Measurements from ENCODE around the gene CMSS1. TPM values are rescaled to one million over a fixed set of nuclear protein-coding genes. Genes with fewer than 3 reads are reported as not detected.
A peak's percentile ranks its signal among the peaks of the same experiment; 100 is the strongest.

CMSS1 gene
- total RNA-seq (2014; rRNA removed; shearing (Covaris generic)), result 35.7 and 37.9 TPM in 2 replicates

DNA sequence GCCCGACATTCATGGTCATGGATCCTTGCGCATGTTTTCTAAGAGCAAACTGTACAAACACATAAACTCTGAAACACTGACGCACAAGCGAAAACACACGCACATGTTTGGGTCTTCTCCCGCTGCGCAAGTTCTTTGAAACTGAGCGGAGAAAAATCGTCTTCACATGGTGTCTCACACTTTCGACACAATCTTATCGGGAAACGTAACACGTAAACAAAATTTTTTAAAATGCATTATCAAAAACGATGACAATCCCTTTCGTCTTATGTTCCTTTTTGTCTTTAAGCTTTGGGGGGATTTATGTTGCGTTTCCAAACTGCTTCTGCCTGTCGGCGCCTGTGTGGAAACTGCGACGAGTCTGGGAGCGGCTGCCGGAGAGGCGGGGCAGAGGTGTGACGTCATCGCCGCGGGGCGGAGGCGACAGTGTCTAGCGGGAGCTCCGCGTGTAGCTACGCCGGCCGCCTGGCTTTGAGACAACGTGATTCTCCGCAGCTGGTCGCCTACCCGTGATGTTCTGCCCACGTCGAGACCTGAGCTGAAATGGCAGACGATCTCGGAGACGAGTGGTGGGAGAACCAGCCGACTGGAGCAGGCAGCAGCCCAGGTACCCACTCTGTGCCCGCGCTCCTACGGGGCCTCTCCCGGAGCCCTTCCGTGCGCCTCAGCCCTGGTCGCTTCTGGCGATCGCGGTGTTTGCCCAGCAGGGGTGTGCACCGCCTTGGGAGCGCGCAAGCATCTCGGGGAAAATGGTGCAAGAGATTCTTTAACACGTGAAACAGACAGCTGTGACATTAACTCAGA, at the start of gene CMSS1:
Gene CMSS1 (plus strand): TSS at position 426 of the 804 bp plus-strand sequence.
- peak; percentile 89 for DNase-seq (ENCODE audit: low spot score)
- in situ Hi-C loops (cut with HindIII; ENCODE audit: low sequenced_read_pairs), result no loop called here

DNA sequence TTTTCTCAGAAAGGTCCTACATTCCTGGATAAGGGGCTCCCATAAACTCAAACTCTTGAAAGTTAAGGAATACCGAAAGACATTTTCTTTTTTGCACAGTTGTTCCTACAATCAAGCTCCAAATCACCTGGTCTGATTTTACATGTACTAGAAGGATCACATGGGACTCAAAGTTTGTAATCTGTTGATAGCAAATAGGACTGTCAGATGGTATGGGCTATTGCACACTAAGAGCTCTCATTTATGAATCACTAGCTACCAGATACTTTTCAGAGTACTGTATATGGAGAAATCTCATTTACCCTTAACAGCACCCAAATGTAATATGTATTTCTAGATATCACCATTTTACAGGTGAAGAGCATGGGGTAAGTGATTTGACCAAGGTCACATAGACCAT, 49.5 kb upstream of the CMSS1 start:
- no peak for DNase-seq (ENCODE audit: low spot score)
- in situ Hi-C loops (cut with HindIII; ENCODE audit: low sequenced_read_pairs), result no loop called here

GRCh38 chr3:99768808-99769501, 48.7 kb upstream of the CMSS1 start:
- in situ Hi-C loops (cut with HindIII; ENCODE audit: low sequenced_read_pairs), result no loop called here
- DNase-seq (ENCODE audit: low spot score), result no peak

- in situ Hi-C loops (cut with HindIII; ENCODE audit: low sequenced_read_pairs), result no loop called here
- DNase-seq (ENCODE audit: low spot score), result no peak
These were observed 45.5 kb upstream of the CMSS1 start for GRCh38 chr3:99772171-99772570.

- DNase-seq (ENCODE audit: low spot score), result no peak
- in situ Hi-C loops (cut with HindIII; ENCODE audit: low sequenced_read_pairs), result no loop called here
These were observed 45.0 kb upstream of the CMSS1 start for GRCh38 chr3:99772671-99773070.

- in situ Hi-C loops (cut with HindIII; ENCODE audit: low sequenced_read_pairs), result no loop called here
- no peak for DNase-seq (ENCODE audit: low spot score)
These were observed 43.2 kb upstream of the CMSS1 start for GRCh38 chr3:99774467-99774866.

- no peak for DNase-seq (ENCODE audit: low spot score)
- in situ Hi-C loops (cut with HindIII; ENCODE audit: low sequenced_read_pairs), result no loop called here
These were observed 41.0 kb upstream of the CMSS1 start for GRCh38 chr3:99776516-99777209.

DNA sequence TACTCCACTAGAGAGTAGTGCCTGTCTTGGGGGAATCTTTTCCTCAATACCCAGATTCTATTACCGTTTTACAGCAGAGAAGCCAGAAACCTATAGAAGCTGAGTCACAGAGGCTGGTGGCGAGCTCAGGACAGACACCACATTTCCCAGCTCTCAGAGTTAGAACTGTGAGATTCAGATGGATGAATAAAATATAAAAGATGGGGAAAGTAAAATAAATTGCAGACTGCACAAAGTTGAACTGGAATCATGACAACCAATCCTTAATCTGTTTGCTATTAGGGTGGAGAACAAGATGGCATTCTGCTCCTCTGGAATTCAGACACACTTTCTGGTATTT, 40.5 kb upstream of the CMSS1 start:
- no peak for DNase-seq (ENCODE audit: low spot score)
- in situ Hi-C loops (cut with HindIII; ENCODE audit: low sequenced_read_pairs), result no loop called here

GRCh38 chr3:99777708-99778107, 40.0 kb upstream of the CMSS1 start:
- in situ Hi-C loops (cut with HindIII; ENCODE audit: low sequenced_read_pairs), result no loop called here
- DNase-seq (ENCODE audit: low spot score), result no peak

- no peak for DNase-seq (ENCODE audit: low spot score)
- in situ Hi-C loops (cut with HindIII; ENCODE audit: low sequenced_read_pairs), result no loop called here
These were observed 36.9 kb upstream of the CMSS1 start for GRCh38 chr3:99780749-99781148.

GRCh38 chr3:99781761-99782160, 35.9 kb upstream of the CMSS1 start:
- in situ Hi-C loops (cut with HindIII; ENCODE audit: low sequenced_read_pairs), result no loop called here
- no peak for DNase-seq (ENCODE audit: low spot score)

GRCh38 chr3:99783011-99783573, 34.6 kb upstream of the CMSS1 start:
- no peak for DNase-seq (ENCODE audit: low spot score)
- in situ Hi-C loops (cut with HindIII; ENCODE audit: low sequenced_read_pairs), result no loop called here

DNA sequence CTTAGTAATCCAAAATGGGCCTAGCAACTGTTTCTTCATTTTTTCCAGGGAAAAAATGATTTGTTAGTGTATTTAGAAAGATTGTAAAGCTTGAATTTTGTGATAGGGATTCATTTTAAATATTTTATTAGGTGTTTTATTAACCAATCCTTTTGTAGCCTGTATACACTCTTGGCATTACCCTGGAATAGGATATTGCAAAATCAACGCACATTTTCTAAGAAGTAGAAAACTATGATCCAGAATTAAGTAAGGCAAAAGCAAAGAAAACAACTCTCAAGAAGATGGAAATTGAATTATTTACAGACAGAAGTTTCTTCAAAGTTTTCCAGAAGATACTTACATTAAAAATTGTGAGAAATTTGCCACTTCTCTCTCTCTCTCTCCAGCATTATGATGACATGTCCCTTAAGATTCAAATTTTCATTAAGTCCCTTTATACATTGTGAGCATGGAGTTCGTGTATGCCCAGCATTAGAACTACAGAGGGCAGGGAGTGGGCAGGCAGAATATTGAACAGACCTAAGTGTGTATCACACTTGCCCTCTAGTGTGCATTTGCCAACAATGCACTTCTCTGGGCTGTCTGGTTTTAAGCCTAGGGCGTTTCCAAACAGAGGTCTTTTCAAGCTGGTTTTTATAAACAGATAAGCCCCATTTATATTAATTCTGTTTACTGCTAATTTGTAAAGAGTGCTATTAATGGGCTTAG, 28.5 kb upstream of the CMSS1 start:
- in situ Hi-C loops (cut with HindIII; ENCODE audit: low sequenced_read_pairs), result no loop called here
- peak; percentile 17 for DNase-seq (ENCODE audit: low spot score)

- in situ Hi-C loops (cut with HindIII; ENCODE audit: low sequenced_read_pairs), result no loop called here
- no peak for DNase-seq (ENCODE audit: low spot score)
These were observed 23.2 kb upstream of the CMSS1 start for GRCh38 chr3:99794485-99794884.

GRCh38 chr3:99795573-99795972, 22.1 kb upstream of the CMSS1 start:
- in situ Hi-C loops (cut with HindIII; ENCODE audit: low sequenced_read_pairs), result no loop called here
- no peak for DNase-seq (ENCODE audit: low spot score)

- no peak for DNase-seq (ENCODE audit: low spot score)
These were observed 18.2 kb upstream of the CMSS1 start for GRCh38 chr3:99799422-99799821.

DNA sequence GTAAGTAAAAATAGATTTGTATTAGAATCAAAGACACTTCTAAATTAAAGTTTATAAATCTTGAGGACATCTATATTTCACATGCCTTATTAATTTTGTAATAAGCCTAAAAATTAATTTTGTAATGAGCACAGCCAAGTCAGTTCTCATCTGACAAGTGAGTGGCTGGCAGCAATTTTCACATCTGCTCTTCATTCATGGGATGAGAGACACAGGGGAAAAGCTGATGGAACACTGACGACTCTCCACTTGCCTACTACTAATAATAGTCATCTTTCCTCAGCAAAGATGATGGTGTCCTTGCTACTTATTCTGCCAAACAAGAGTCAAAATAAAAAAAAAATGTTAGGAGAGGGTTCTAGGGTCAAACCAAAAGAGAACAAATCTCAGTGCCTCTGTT, 14.4 kb upstream of the CMSS1 start:
- no peak for DNase-seq (ENCODE audit: low spot score)
- in situ Hi-C loops (cut with HindIII; ENCODE audit: low sequenced_read_pairs), result no loop called here

More at GRCh38 chr3:99799422-99799821, 18.2 kb upstream of the CMSS1 start:
- in situ Hi-C loops (cut with HindIII; ENCODE audit: low sequenced_read_pairs), result no loop called here

DNA sequence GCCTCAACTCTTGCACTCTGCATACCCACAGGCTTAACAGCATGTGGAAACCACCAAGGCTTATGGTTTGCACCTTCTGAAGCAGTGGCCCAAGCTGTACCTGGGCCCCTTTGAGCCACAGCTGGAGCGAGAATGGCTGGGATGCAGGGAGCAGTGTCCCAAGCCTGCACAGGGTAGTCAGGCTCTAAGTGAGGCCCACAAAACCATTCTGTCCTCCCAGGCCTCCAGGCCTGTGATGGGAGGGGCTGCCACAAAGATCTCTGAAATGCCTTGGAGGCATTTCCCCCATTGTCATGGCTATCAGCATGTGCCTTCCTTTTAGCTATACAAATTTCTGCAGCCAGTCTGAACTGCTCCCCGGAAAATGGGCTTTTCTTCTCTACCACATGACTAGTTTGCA, 12.5 kb upstream of the CMSS1 start:
- in situ Hi-C loops (cut with HindIII; ENCODE audit: low sequenced_read_pairs), result no loop called here
- DNase-seq (ENCODE audit: low spot score), result no peak

DNA sequence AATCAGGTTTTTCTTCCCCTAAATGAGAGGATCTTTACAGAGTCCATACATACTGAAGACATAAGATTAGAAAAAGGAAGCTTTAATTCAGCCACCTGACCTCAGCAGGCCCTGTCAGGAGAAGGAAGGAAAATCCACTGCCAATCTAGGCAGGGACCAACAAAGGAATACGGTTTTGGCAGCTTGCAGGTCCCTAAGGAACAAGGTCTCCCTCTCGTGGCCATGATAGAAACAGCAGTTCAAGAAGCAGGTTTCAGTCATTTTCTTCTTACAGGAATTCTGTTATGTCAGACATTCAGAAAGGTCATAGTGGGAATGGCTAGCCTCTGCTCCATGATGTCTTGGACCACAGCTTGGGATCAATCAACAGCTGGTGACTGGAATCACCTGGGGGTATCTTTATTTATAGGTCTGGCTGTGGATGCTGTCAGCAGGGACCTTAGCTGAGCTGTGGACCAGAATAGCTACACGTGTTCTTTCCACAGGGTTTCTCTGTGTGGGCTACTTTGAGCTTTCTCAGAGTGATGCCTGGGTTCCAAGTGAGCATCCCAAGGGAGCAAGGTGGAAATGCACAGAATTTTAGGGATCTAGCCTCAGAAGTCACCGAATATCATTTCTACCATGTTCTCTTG, 9.4 kb upstream of the CMSS1 start:
- in situ Hi-C loops (cut with HindIII; ENCODE audit: low sequenced_read_pairs), result no loop called here
- peak; percentile 45 for DNase-seq (ENCODE audit: low spot score)
